Activated CD4-positive, alpha-beta memory T cell treated with anti-CD3 and anti-CD28 coated beads, Interleukin-2, amount 10 ng/mL, durations not matched to agents 7 days and 5 days (primary cell): ENCODE results near the gene MINAR2. TPM values are rescaled to one million over a fixed set of nuclear protein-coding genes. Genes with fewer than 3 reads are reported as not detected.

Experiments used
- CTCF ChIA-PET: fragments of 350-600 bp; sonication (Branson Sonifier 250); formaldehyde crosslinking; loops from one replicate; lab custom pipeline; 2021; ENCODE audit warnings: antibody characterized with exemption, inconsistent platforms; lab: Charles Lee
- POLR2A ChIA-PET: fragments of 350-600 bp; sonication (Branson Sonifier 250); formaldehyde crosslinking; loops from one replicate; lab custom pipeline; 2021; ENCODE audit warnings: antibody characterized with exemption; lab: Charles Lee
- DNase-seq: peaks from one replicate; pipeline ENCODE4 v3.0.0-alpha.2; 2020
- H3K27ac Mint-ChIP-seq: one replicate; pipeline ENCODE4 v1.8.0; 2021; ENCODE audit warnings: mild to moderate bottlenecking, mixed read lengths
- H3K27me3 Mint-ChIP-seq: one replicate; pipeline ENCODE4 v1.8.0; 2021; ENCODE audit warnings: mixed read lengths
- H3K36me3 Mint-ChIP-seq: one replicate; pipeline ENCODE4 v1.8.0; 2021; ENCODE audit warnings: low read depth, mixed read lengths
- H3K4me1 Mint-ChIP-seq: one replicate; pipeline ENCODE4 v1.8.0; 2021; ENCODE audit warnings: mixed read lengths
- H3K4me3 Mint-ChIP-seq: one replicate; pipeline ENCODE4 v1.8.0; 2021; ENCODE audit warnings: mild to moderate bottlenecking, mixed read lengths
- H3K9me3 Mint-ChIP-seq: one replicate; pipeline ENCODE4 v1.8.0; 2021; ENCODE audit warnings: mixed read lengths
- total RNA-seq, 2 experiments: library from RNA; stranded (reverse); gene quantifications; one replicate each; pipeline ENCODE4 v1.2.3, GENCODE V29; 2021

Gene MINAR2
- total RNA-seq, 2 experiments from 2014 or later: not detected

DNA sequence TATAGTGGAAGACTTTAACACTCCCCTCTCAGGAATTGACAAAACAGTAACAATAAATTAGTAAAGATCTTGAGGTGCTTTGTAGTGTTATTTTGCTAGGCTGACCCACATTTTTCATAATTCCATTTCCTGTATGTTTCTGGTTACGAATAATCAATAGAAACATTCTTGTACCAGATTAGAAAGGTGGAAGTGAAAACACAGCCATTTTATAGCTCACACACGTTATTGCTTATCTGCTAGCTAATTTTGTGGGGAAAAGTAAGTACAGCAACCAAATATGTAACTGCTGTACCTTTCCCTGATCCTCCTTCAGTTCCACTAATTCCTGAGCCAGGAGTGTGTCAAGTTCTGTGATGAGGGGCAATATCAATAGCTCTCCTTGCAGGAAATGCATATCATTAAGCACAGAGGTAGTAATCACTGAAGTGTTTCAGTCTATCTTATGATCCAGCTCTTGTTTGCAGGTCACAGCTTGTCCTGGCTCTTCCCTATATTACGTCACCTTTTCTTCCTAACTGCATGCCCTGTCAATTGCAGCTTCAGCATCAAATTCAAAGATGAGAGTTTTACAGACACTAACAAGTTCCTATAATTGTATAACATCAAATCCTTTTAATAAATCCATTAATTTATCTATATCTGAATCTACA, 59.4 kb downstream of the MINAR2 start:
- H3K27ac Mint-ChIP-seq: no peak overlapping the region
- H3K27me3 Mint-ChIP-seq: no peaks in the 10 kb centered on the region
- CTCF ChIA-PET: no interaction called here

More for the DNA sequence above, 59.4 kb downstream of the MINAR2 start:
- Mint-ChIP-seq H3K36me3 (no peaks in the 10 kb centered on the region), H3K4me3 (no peak overlapping the region), H3K4me1 (no peaks in the 10 kb centered on the region), H3K9me3 (no peaks in the 10 kb centered on the region)
- POLR2A ChIA-PET: no interaction called here
- no peak for DNase-seq

Other genes starting within 250 kb of the MINAR2 start
- not detected for gene CHSY3, start 156.4 kb downstream of the MINAR2 start, total RNA-seq